ENCODE data around the gene TRAF2.
A peak's percentile ranks its signal among the peaks of the same experiment; 100 is the strongest.

The TRAF2 gene

GRCh38 chr9:136844761-136845464, 41.4 kb upstream of the TRAF2 start:
- no peak for DNase-seq (ENCODE audit: low read depth, low spot score)
- no peak for TF ChIP-seq CTCF (IDR thresholded peaks at IDR 0.05; ENCODE audit: low read depth, low read length)
- H3K4me3 ChIP-seq (ENCODE audit: low read depth, low read length): no peak overlapping the region
- in situ Hi-C loops (cut with HindIII; ENCODE audit: low sequenced_read_pairs): no loop called here

- in situ Hi-C loops (cut with HindIII; ENCODE audit: low sequenced_read_pairs): no loop called here
- no peak overlapping the region for H3K4me3 ChIP-seq (ENCODE audit: low read depth, low read length)
- TF ChIP-seq CTCF (IDR thresholded peaks at IDR 0.05; ENCODE audit: low read depth, low read length): no peak
- DNase-seq (ENCODE audit: low read depth, low spot score): no peak
These were observed 40.7 kb upstream of the TRAF2 start for GRCh38 chr9:136845465-136846260.

GRCh38 chr9:136846376-136847087, 39.8 kb upstream of the TRAF2 start:
- H3K4me3 ChIP-seq (ENCODE audit: low read depth, low read length): no peak overlapping the region
- no peak for DNase-seq (ENCODE audit: low read depth, low spot score)
- in situ Hi-C loops (cut with HindIII; ENCODE audit: low sequenced_read_pairs): no loop called here
- no peak for TF ChIP-seq CTCF (IDR thresholded peaks at IDR 0.05; ENCODE audit: low read depth, low read length)

GRCh38 chr9:136847088-136847825, 39.1 kb upstream of the TRAF2 start:
- H3K4me3 ChIP-seq (ENCODE audit: low read depth, low read length): peak overlapping the region; percentile 86
- peak; percentile 61 for DNase-seq (ENCODE audit: low read depth, low spot score)
- TF ChIP-seq CTCF (IDR thresholded peaks at IDR 0.05; ENCODE audit: low read depth, low read length): no peak
- in situ Hi-C loops (cut with HindIII; ENCODE audit: low sequenced_read_pairs): no loop called here

- no peak for TF ChIP-seq CTCF (IDR thresholded peaks at IDR 0.05; ENCODE audit: low read depth, low read length)
- DNase-seq (ENCODE audit: low read depth, low spot score): peak; percentile 83
- in situ Hi-C loops (cut with HindIII; ENCODE audit: low sequenced_read_pairs): no loop called here
- peak overlapping the region; percentile 86 for H3K4me3 ChIP-seq (ENCODE audit: low read depth, low read length)
These were observed 38.4 kb upstream of the TRAF2 start for GRCh38 chr9:136847826-136848392.

Measured in astrocyte of the spinal cord (primary cell).